ENCODE results near the gene TNS3.

Gene TNS3

DNA sequence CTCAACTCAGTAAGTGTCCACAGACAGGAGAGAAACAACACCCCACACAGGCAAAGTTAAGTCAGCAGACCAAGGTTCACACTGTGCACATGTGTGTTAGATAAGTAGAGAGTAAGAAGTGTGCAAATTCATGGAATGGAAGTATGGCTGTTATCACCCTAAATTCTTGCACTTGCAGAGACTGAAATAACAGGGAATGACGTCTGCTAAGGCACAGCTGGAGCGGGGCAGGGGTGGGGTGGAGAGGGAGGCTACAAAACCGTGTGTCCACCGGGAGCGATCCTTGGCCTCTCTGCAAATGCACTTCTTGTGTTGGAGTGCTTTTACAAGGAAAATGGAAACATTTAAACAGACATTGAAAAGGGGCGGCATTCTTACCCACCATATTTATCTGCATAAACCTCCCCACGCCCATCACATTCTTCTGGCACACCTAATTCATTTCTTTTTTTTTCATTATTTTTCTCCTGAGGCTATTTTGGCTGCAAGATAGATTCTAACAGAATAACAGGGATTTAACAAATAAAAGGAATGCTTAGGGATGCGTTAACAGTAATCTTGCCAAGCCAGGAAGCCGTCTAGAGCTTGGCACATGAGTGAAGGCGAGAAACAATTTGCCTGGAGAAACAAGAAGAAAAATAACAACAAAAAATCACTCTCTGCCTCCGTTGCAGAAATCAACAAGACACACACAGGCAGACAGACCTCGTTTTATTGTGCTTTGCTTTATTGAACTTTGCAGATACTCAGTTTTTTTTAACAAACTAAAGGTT is 30.1 kb downstream of the TNS3 start:
- H3K27ac ChIP-seq (ENCODE audit: low read length): no peak overlapping the region
- no peak overlapping the region for H3K4me3 ChIP-seq (ENCODE audit: low read length)
- H3K9me3 ChIP-seq (ENCODE audit: control insufficient read depth, low read depth, low read length): no peaks in the 10 kb centered on the region
- no peaks in the 10 kb centered on the region for H3K27me3 ChIP-seq (ENCODE audit: control insufficient read depth, insufficient read depth, low read length)
- no peaks in the 10 kb centered on the region for H3K36me3 ChIP-seq (ENCODE audit: control insufficient read depth, low read depth, low read length)
- H3K9ac ChIP-seq (ENCODE audit: low read length): no peak overlapping the region
- H3K4me1 ChIP-seq (ENCODE audit: control insufficient read depth, low read depth, low read length): peaks cover 7% of the 10 kb centered on the region

DNA sequence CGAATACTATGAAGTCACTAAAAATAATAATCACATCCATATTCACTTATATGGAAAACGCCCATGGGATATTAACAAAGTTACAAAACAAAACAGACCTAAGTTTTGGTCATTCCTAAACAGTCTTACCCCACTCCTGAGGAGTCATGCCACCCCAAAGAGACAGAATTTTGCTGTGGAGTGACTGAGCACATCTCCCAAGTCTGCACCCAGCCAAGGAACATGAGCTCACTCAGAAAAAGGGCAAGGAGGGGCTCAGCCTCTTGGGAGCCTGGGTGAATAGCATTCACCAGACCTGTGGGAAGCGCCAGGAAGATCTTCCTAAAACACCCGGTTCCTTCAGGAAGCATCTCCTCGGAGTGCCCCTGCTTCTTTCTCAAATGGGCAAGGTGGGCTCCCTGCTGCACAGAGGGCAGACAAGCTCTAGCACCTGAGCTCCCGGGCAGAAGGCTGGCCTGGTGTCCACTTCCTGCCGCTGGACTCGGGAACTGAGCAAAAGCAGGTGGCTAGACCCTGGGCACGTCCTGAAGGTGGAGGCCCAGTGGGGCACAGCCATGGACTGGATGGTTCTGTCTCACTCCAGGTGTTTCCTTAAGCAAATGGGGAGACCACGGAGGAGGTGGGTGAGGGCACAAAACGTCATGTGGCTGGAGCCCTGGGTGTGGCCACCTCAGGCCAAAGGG is 31.0 kb downstream of the TNS3 start:
- Histone ChIP-seq H3K4me3 (ENCODE audit: low read length) (no peak overlapping the region), H3K9ac (ENCODE audit: low read length) (no peak overlapping the region), H3K27ac (ENCODE audit: low read length) (no peak overlapping the region), H3K36me3 (ENCODE audit: control insufficient read depth, low read depth, low read length) (no peaks in the 10 kb centered on the region), H3K4me1 (ENCODE audit: control insufficient read depth, low read depth, low read length) (peaks cover 7% of the 10 kb centered on the region), H3K27me3 (ENCODE audit: control insufficient read depth, insufficient read depth, low read length) (no peaks in the 10 kb centered on the region), H3K9me3 (ENCODE audit: control insufficient read depth, low read depth, low read length) (no peaks in the 10 kb centered on the region)

DNA sequence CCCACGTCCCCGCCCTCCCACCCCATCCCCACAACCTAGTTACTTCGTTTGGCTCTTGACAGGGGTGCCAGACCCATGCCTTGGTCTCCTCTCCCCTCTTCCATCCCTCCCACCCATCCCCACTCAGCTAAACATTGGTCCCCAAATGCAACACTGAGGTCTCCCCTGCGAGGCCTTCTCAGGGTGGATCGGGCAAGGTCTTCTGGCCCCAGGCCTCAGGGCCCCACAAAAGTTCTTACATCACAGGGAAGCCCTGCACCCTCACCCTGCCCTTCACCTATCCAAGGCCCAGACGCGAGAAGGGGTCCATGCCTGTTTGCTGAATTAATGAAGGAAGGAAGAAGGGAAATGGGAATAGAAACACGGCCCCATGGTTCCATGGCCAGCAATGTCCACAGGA is 32.0 kb downstream of the TNS3 start:
- Histone ChIP-seq H3K4me1 (ENCODE audit: control insufficient read depth, low read depth, low read length) (peaks cover 7% of the 10 kb centered on the region), H3K27ac (ENCODE audit: low read length) (no peak overlapping the region), H3K27me3 (ENCODE audit: control insufficient read depth, insufficient read depth, low read length) (no peaks in the 10 kb centered on the region), H3K36me3 (ENCODE audit: control insufficient read depth, low read depth, low read length) (no peaks in the 10 kb centered on the region), H3K4me3 (ENCODE audit: low read length) (no peak overlapping the region), H3K9me3 (ENCODE audit: control insufficient read depth, low read depth, low read length) (no peaks in the 10 kb centered on the region), H3K9ac (ENCODE audit: low read length) (no peak overlapping the region)

DNA sequence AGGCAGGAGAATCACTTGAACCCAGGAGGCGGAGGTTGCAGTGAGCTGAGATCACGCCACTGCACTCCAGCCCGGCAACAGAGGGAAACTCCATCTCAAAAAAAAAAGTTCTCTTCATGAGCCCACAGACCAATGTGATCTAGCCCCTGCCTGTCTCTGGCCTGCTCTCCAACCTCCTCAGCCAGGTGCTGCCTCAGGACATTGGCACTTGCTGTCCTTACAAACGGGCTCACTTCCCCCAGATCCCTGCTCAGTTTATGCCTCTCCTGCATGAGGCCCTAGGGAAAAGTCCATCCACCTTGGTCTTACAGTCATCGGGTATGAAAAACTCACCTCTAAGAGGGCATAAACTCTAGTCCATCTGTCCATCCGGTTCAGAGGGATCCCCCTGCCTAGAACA is 32.5 kb downstream of the TNS3 start:
- H3K9ac ChIP-seq (ENCODE audit: low read length): no peak overlapping the region
- H3K27me3 ChIP-seq (ENCODE audit: control insufficient read depth, insufficient read depth, low read length): no peaks in the 10 kb centered on the region
- peaks cover 11% of the 10 kb centered on the region for H3K4me1 ChIP-seq (ENCODE audit: control insufficient read depth, low read depth, low read length)
- no peaks in the 10 kb centered on the region for H3K9me3 ChIP-seq (ENCODE audit: control insufficient read depth, low read depth, low read length)
- H3K36me3 ChIP-seq (ENCODE audit: control insufficient read depth, low read depth, low read length): no peaks in the 10 kb centered on the region
- no peak overlapping the region for H3K27ac ChIP-seq (ENCODE audit: low read length)
- H3K4me3 ChIP-seq (ENCODE audit: low read length): no peak overlapping the region

DNA sequence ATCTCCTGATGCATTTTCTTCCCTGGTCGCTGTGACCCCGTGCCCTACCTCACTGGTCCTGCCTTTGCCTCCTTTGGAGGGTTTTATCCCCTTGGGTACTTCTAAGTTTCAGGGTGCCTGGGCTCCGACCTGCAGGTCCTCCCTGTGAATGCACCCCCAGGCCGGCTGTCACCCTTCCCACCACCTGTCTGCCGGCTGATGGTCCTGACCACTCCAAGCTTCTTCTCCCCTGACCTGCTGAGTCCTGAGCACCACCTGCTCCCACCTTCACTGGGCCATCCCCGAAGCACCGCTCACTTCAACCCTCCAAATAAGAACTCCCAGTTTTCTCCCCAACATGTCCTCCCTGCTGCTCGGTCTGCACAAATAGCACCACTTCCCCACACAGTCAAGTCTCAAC is 33.4 kb downstream of the TNS3 start:
- Histone ChIP-seq H3K36me3 (ENCODE audit: control insufficient read depth, low read depth, low read length) (no peaks in the 10 kb centered on the region), H3K4me3 (ENCODE audit: low read length) (no peak overlapping the region), H3K9me3 (ENCODE audit: control insufficient read depth, low read depth, low read length) (no peaks in the 10 kb centered on the region), H3K4me1 (ENCODE audit: control insufficient read depth, low read depth, low read length) (peaks cover 19% of the 10 kb centered on the region), H3K27me3 (ENCODE audit: control insufficient read depth, insufficient read depth, low read length) (no peaks in the 10 kb centered on the region), H3K9ac (ENCODE audit: low read length) (no peak overlapping the region), H3K27ac (ENCODE audit: low read length) (no peak overlapping the region)

DNA sequence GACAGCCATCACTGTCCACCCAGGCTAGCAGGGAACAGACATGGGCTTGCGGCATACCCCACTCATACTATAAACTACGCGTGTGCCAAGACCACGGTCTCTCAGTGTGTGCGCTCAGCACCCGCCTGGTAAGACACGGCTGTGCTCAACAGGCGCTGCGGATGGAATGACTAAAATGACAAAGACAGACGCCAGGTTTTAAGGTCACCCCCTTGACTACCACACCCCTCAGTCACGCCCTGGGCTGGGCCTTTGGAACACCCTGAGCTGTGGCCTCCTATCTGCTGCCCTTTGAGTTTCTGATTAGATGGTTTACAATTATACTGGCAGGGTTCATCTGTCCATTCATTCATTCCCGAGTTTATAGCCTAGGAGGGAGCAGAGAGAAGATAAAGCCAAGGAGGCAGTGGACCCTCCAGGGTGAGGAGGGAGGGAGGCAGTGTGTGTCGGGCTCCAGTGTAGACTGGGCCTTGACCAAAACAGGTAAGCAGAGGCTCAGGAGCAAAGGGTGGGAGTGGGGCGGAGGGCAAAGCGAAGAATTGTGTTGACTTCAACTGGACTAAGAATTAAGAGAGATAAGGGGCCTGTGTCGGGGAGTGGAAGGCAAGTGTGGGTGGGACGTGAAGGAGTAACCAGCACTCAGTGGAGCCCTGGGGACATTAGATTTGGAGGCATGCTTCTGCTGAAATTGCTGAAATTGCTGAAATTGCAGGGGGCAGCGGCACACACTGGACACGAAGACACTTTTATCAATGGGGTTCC is 35.0 kb downstream of the TNS3 start:
- H3K27ac ChIP-seq (ENCODE audit: low read length): no peak overlapping the region
- no peaks in the 10 kb centered on the region for H3K36me3 ChIP-seq (ENCODE audit: control insufficient read depth, low read depth, low read length)
- no peaks in the 10 kb centered on the region for H3K27me3 ChIP-seq (ENCODE audit: control insufficient read depth, insufficient read depth, low read length)
- no peak overlapping the region for H3K9ac ChIP-seq (ENCODE audit: low read length)
- H3K4me3 ChIP-seq (ENCODE audit: low read length): no peak overlapping the region
- peaks cover 12% of the 10 kb centered on the region for H3K4me1 ChIP-seq (ENCODE audit: control insufficient read depth, low read depth, low read length)
- no peaks in the 10 kb centered on the region for H3K9me3 ChIP-seq (ENCODE audit: control insufficient read depth, low read depth, low read length)

DNA sequence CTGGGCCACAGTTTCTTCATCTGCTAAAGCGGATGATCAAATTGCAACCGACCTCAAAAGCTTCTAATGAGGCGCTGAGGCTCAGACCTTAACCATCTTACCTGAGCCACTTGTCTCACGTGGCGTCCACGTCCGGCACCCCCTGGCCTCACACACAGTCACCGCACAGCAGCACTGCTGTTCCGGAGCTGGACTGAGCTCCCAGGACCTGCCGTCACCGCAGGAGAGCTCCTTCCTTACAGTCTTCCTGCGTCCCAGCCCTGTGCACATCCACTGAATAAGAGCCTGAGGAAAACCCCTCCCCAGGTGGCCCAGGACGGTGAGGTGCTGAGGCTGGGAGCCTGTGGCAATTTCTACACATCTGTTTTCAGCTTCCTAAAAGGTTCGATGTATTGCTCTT is 35.7 kb downstream of the TNS3 start:
- H3K27ac ChIP-seq (ENCODE audit: low read length): no peak overlapping the region
- no peaks in the 10 kb centered on the region for H3K9me3 ChIP-seq (ENCODE audit: control insufficient read depth, low read depth, low read length)
- H3K4me1 ChIP-seq (ENCODE audit: control insufficient read depth, low read depth, low read length): peaks cover 12% of the 10 kb centered on the region
- no peak overlapping the region for H3K9ac ChIP-seq (ENCODE audit: low read length)
- H3K27me3 ChIP-seq (ENCODE audit: control insufficient read depth, insufficient read depth, low read length): no peaks in the 10 kb centered on the region
- H3K4me3 ChIP-seq (ENCODE audit: low read length): no peak overlapping the region
- H3K36me3 ChIP-seq (ENCODE audit: control insufficient read depth, low read depth, low read length): no peaks in the 10 kb centered on the region

DNA sequence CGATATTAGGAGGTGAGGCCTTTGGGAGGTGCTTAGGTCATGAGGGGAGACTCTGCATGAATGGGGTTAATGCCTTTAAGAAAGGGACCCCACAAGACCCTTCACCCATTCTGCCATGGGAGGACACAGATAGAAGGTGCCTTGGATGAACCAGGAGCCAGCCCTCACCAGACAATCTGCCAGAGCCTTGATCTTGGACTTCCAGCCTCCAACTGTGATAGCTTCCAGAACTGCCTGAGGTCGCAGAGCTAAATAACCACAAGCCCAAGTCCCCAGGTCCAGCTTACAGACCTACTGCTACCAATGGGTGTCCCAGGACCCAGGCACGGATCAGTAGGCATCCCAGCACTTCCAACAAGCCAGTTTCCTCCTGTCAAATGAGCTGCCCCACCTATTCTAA is 37.5 kb downstream of the TNS3 start:
- Histone ChIP-seq H3K9me3 (ENCODE audit: control insufficient read depth, low read depth, low read length) (no peaks in the 10 kb centered on the region), H3K27me3 (ENCODE audit: control insufficient read depth, insufficient read depth, low read length) (no peaks in the 10 kb centered on the region), H3K9ac (ENCODE audit: low read length) (no peak overlapping the region), H3K4me1 (ENCODE audit: control insufficient read depth, low read depth, low read length) (peaks cover 15% of the 10 kb centered on the region), H3K36me3 (ENCODE audit: control insufficient read depth, low read depth, low read length) (no peaks in the 10 kb centered on the region), H3K27ac (ENCODE audit: low read length) (no peak overlapping the region), H3K4me3 (ENCODE audit: low read length) (no peak overlapping the region)

DNA sequence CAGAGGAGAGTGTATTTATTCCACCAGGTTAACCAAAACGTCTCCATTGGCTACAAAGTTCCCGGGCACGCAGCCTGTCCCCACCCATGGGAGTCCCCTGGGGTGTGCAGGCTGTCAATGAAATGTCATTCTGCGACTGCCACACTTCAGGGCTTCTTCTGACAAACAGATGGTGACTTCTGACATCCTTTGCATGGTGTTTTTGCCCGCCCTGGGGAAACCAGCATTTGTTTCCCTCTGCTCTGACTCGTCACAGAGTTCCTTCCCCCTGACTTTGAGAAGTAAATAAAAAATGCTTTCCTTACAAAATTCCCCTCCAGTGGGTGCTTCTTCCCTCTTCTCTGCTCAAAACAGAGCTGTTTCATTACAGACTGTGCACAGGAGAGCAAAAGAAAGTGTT is 38.2 kb downstream of the TNS3 start:
- H3K4me1 ChIP-seq (ENCODE audit: control insufficient read depth, low read depth, low read length): peaks cover 21% of the 10 kb centered on the region
- peaks cover 6% of the 10 kb centered on the region for H3K27me3 ChIP-seq (ENCODE audit: control insufficient read depth, insufficient read depth, low read length)
- no peak overlapping the region for H3K27ac ChIP-seq (ENCODE audit: low read length)
- H3K9ac ChIP-seq (ENCODE audit: low read length): no peak overlapping the region
- H3K4me3 ChIP-seq (ENCODE audit: low read length): no peak overlapping the region
- no peaks in the 10 kb centered on the region for H3K9me3 ChIP-seq (ENCODE audit: control insufficient read depth, low read depth, low read length)
- H3K36me3 ChIP-seq (ENCODE audit: control insufficient read depth, low read depth, low read length): no peaks in the 10 kb centered on the region

DNA sequence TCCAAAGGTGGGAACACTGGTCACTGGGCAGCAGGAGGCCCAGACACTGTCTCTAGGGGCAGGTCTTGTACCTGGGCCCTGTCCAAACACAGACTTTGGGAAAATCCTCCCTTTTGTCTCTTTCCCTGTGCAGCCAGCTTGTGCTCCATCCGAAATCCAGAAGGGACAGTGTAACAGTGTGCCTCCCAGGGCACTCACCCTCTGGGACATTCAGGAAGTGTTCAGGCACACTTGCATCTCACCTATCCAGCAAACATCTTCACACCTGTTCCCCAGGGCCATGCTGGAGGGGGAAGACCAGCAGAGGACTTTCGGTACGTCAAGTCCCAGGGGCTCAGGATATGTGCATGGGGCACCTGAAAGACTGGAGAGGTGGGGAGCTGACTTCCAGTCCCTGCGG is 38.9 kb downstream of the TNS3 start:
- no peaks in the 10 kb centered on the region for H3K36me3 ChIP-seq (ENCODE audit: control insufficient read depth, low read depth, low read length)
- H3K4me3 ChIP-seq (ENCODE audit: low read length): no peak overlapping the region
- no peak overlapping the region for H3K9ac ChIP-seq (ENCODE audit: low read length)
- peaks cover 27% of the 10 kb centered on the region for H3K4me1 ChIP-seq (ENCODE audit: control insufficient read depth, low read depth, low read length)
- peaks cover 13% of the 10 kb centered on the region for H3K27me3 ChIP-seq (ENCODE audit: control insufficient read depth, insufficient read depth, low read length)
- no peak overlapping the region for H3K27ac ChIP-seq (ENCODE audit: low read length)
- H3K9me3 ChIP-seq (ENCODE audit: control insufficient read depth, low read depth, low read length): no peaks in the 10 kb centered on the region

DNA sequence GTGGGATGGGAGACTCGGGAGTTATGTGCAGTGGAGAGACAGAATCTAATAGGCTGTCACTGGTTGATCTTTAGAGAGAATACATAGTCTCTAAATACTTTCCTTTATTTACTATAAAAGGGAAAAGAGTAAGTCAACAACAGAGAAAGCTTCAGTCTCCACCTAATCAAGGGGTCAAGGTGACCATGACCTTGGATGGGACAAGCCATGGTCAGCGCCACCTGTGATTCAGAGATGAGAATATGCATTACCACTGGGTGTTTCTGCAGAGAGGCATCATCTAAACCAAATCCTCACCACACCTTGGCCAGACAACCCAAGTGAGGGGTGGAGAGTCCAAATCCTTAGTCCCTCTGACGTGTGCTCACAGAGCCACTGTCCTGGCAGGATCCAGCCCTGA is 39.9 kb downstream of the TNS3 start:
- no peaks in the 10 kb centered on the region for H3K9me3 ChIP-seq (ENCODE audit: control insufficient read depth, low read depth, low read length)
- no peak overlapping the region for H3K9ac ChIP-seq (ENCODE audit: low read length)
- no peak overlapping the region for H3K27ac ChIP-seq (ENCODE audit: low read length)
- no peaks in the 10 kb centered on the region for H3K36me3 ChIP-seq (ENCODE audit: control insufficient read depth, low read depth, low read length)
- no peak overlapping the region for H3K4me3 ChIP-seq (ENCODE audit: low read length)
- H3K27me3 ChIP-seq (ENCODE audit: control insufficient read depth, insufficient read depth, low read length): peaks cover 23% of the 10 kb centered on the region
- H3K4me1 ChIP-seq (ENCODE audit: control insufficient read depth, low read depth, low read length): peaks cover 34% of the 10 kb centered on the region
